NCI-H187 (cell line): Measurements from ENCODE around the gene WDR90.

ENCODE experiments used
- DNase-seq, 2 experiments: peaks; one replicate each; lab custom pipeline; 2025; lab: John Stamatoyannopoulos, UW

The WDR90 gene

DNA sequence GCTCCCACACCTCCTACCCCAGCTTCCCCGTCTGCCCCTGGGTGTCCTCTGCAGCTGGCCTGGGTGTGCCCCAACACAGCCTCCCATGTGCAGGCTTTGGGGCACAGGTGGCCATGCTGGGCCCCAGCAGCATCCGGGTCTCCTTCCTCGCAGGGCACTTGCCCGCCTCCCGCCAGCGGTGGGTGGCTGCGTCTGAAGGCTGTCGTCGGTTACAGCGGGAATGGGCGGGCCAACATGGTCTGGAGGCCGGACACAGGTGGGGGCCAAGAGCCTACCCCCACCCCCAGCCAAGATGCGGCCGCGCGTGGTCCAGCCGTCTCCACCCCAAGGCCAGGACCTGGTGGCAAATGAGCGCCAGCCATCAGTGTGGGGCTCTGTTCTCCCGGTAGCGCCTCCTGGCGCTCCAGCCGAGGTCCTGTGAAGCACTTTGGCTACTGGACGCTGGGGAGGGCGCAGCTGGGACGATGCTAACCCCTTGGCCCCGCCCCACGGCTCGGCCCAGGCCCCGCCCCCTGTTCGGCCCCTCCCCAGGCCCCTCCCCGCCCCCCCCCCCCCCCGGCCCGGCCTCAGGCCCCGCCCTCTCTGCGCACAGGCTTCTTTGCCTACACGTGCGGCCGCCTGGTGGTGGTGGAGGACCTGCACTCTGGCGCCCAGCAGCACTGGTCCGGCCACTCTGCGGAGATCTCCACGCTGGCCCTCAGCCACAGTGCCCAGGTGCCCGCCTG, 11.5 kb downstream of the WDR90 start:
- peak; percentile 81 to 90 for DNase-seq

DNA sequence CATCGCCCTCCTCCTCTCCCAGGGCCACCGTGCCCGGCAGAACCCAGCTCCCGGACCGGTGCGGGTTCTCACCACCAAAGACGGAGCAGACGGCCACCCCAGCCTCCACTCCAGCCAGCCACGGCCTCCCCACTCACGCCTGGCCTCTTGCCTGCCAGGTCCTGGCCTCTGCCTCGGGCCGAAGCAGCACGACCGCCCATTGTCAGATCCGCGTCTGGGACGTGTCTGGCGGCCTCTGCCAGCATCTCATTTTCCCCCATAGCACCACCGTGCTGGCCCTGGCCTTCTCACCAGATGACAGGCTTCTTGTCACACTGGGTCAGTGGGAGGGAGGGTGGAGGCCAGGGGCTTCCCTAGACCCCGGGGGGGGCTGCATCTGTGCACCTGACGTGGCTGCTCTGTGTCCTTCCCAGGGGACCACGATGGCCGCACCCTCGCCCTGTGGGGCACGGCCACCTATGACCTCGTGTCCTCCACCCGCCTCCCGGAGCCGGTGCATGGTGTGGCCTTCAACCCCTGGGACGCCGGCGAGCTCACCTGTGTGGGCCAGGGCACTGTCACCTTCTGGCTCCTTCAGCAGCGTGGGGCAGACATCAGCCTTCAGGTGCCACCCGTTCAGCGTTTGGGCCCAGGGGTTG, 12.1 kb downstream of the WDR90 start:
- DNase-seq = no peak

- DNase-seq = no peak
Observed at GRCh38 chr16:662095-662494, 12.9 kb downstream of the WDR90 start.

GRCh38 chr16:662597-662996, 13.4 kb downstream of the WDR90 start:
- no peak for DNase-seq

DNA sequence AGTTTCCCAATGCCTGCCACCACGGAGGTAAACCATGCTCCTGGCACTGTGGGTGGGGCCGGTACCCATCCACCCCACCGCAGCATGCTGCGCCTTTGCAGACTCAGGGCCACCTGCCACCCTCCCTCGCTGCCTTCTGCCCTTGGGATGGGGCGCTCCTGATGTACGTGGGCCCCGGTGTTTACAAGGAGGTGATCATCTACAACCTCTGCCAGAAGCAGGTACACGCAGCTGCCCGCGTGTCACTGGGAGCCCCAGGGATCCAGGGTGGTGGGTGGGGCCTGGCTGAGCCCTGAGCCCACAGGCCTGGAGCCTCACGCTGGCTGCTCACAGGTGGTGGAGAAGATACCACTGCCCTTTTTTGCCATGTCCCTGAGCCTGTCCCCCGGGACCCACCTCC, 17.4 kb downstream of the WDR90 start:
- DNase-seq = no peak

GRCh38 chr16:667113-667779, 18.1 kb downstream of the WDR90 start:
- no peak for DNase-seq

GRCh38 chr16:667780-668518, 18.8 kb downstream of the WDR90 start, which contains the start of gene RHOT2:
RHOT2 (plus strand) TSS chr16:668132; CDS start chr16:668200, 68 bp downstream.
- peak; percentile 88 to 95 for DNase-seq

DNA sequence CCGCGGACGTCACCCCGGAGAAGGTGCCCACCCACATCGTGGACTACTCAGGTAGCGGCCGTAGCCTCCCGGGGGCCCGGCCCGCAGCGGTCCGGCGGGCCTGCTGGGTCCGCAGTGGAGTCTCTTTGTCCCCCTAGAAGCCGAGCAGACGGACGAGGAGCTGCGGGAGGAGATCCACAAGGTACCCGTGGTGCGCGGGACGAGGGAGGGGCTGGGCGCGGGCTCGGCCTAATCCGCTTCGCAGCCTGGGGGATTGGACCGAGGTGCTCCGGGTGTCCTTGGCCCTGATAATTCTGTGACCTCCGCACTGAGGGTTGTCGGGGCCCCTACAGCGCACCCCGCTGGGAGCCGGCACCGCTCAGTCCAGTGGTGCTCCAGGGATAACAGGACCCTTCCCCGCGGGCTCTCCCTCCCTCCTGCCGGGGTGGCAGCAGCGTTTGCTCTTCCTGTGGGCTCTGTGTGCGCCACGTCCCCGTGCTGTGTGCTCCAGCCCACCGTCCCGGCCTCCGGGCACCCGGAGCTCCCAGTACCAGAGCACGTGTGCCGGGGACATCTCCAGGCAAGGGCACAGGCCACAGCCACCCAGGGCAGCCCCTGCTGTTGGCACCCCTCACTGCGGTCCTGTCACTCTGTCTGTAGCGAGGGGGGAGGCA, 19.5 kb downstream of the WDR90 start:
- DNase-seq = no peak

GRCh38 chr16:669666-670065, 20.5 kb downstream of the WDR90 start:
- DNase-seq = no peak

DNA sequence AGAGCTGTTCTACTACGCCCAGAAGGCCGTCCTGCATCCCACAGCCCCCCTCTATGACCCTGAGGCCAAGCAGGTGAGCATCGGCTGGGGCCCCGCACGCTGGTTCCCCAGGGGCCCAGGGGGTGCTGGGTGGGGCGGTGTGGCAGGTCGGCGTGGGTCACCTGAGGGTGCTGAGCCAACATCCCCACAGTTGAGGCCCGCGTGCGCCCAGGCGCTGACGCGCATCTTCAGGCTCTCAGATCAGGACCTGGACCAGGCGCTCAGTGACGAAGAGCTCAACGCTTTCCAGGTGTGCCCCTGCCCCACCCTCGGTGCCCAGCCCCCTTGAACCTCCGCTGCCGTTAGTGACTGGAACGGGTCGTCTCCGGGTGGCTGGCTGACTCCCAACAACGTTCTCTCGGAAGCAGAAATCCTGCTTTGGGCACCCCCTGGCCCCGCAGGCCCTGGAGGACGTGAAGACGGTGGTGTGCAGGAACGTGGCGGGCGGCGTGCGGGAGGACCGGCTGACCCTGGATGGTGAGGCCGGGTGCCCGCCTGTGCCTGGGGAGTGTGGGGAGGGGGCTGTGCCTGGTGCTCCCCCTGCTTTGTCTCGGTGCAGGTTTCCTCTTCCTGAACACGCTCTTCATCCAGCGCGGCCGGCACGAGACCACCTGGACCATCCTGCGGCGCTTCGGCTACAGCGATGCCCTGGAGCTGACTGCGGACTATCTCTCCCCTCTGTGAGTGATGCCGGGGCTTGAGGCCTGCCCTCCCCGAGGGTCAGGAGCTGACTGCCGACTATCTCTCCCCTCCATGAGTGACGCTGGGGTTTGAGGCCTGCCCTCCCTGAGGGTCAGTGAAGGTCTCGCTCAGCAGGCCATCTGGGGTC, 21.6 kb downstream of the WDR90 start:
- DNase-seq = no peak

GRCh38 chr16:671353-672131, 22.4 kb downstream of the WDR90 start:
- no peak for DNase-seq

DNA sequence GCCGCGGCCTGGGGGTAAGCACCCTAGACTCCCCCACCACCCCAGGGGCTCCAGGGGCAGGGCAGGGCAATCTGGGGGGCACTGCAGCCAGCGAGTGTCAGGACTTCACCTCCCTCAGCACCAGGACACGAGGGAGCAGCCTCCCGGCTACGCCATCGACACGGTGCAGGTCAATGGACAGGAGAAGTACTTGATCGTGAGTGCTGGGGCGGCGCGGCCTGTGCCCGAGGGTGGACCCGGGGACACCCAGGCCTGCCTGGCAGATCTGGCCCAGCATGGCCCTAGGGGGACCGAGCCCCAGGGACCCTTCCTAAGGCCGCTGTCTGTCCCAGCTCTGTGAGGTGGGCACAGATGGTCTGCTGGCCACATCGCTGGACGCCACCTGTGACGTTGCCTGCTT, 23.2 kb downstream of the WDR90 start:
- DNase-seq = no peak

DNA sequence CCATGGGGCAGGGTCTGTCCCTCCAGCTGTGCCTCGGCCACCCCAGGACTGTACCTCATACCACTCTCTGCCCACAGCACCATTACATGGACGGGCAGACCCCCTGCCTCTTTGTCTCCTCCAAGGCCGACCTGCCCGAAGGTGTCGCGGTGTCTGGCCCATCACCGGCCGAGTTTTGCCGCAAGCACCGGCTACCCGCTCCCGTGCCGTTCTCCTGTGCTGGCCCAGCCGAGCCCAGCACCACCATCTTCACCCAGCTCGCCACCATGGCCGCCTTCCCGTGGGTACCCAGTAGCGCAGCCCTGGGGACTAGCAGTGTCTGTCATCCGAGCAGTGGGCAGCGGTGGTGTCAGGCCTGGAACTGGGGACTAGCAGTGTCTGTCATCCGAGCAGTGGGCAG, 23.7 kb downstream of the WDR90 start:
- no peak for DNase-seq

- DNase-seq = no peak
Observed at GRCh38 chr16:673399-673991, 24.3 kb downstream of the WDR90 start.

DNA sequence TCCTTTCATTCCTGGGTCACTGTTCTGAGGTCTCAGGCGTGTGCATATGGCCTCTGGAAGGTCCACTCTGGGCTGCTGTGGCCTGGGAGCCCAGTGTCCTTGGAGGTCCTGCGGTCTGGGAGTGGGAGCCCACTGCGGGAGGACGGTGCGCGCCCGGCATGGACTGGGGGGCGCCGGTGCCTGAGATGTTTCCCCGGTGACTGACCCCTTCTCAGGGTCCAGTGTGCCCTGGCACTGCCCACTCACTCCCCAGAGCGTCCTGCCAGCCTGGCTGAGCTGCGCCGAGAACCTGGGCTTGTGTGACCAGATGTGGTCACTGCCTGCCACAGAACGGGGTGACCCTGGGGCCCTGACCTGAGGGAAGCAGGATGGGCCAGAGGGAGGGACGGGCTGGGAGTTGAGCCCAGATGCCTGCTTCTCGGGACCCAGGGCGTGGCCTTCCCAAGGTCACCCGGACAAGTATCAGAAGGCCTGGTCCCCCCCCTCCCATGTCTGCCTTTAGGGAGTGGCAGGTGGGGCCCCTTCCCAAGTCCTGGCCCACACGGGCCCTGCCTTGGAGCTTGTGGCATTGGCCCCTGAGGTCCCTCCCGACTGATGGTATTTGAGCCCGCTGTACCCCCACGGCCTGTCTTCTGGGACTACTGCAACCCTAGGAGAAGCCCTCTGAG, 25.2 kb downstream of the WDR90 start:
- DNase-seq = no peak

DNA sequence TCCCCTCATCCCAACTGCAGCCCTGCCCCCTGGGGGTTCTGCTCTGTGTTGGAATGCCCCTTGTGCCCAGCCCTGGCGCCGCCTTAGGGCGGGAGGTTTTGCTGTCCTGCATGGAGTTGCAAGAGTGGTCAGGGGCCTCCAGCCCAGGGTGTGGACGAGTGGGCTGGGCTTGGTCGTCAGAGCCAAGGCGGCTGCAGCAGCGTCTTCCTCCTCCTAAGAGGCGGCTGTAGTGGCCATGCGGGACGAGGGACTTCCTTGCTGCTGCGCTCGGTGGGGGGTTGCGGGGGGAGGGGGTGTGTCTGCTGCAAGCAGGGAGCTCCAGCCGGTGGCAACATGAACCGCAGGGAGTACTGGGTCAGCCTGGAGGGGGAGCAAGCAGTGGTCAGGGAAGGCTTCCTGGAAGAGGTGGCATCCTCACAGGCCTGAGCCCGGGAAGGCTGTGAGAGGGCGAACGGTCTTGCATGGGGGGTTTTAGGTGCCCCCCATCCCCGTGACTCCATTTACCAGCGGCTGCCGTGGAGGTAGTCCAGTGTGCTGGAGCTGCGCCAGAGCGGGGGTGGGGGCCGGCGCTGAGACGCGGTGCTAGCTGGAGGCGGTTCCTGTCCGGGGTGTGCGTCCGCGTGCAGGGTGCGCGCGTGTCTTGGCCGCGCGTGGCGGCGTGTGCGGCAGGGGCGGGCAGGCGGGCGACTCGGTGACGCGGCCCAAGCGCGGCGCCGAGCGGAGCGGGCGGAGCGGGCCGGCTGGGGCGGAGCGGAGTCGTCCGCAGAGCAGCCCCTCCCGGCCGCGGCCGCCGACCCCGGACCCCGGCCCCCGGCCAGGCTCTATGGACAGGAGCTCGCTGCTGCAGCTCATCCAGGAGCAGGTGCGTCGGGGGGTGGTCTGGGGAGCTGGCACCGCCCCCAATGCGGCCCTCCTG, 26.1 kb downstream of the WDR90 start, which contains the start of gene RHBDL1:
Gene RHBDL1, plus strand, starts transcription at position 704 of the 916 bp plus-strand sequence. Its CDS starts 120 bp downstream, at position 824.
- DNase-seq = no peak

- DNase-seq = no peak
Observed at GRCh38 chr16:675884-676564, 26.9 kb downstream of the WDR90 start.
